A549 (cell line): Measurements from ENCODE around the gene TMEM132D. TPM values are rescaled to one million over a fixed set of nuclear protein-coding genes. Genes with fewer than 3 reads are reported as not detected.

Experiments
- ATAC-seq, 2 experiments: fragments of 200-7000 bp in 1 of 2; fragments of >200 bp in 1 of 2; cut with Nextera tagmentation in 1 of 2; cut with Tn5 transposase in 1 of 2; 3 replicates each; pipeline versions ENCODE4 v1.8.0 to v1.9.1; 2018 to 2020; ENCODE audit warnings: mild to moderate bottlenecking in 1 of 2, moderate library complexity in 1 of 2
- CTCF ChIA-PET: fragments of 300-600 bp; sonication (Branson Sonifier 250); formaldehyde crosslinking; extraction: SDS; loops from one replicate; lab custom pipeline; 2021; ENCODE audit warnings: antibody characterized with exemption, inconsistent platforms; lab: Yijun Ruan, JAX
- POLR2A ChIA-PET: fragments of 350-600 bp; formaldehyde crosslinking; extraction: SDS; loops from one replicate; lab custom pipeline; 2021; ENCODE audit warnings: antibody characterized with exemption, inconsistent platforms; lab: Yijun Ruan, JAX
- DNase-seq, 2 experiments: peaks; one replicate each; pipeline versions ENCODE4 v3.0.0 to v3.0.0-alpha.2; 2011 to 2016; ENCODE audit warnings: low read depth in 1 of 2, low spot score in 1 of 2
- FAIRE-seq: peaks from 2 replicates; lab custom pipeline; 2011; peaks lifted over from hg19 to GRCh38; lab: Jason Lieb, UNC
- H3K27ac ChIP-seq, 2 experiments: fragments of >200 bp; sonication (Bioruptor Twin); formaldehyde crosslinking; 3 replicates each; pipeline ENCODE4 v1.5.1; 2016 to 2017
- H3K4me1 ChIP-seq: fragments of >200 bp; sonication (Bioruptor Twin); formaldehyde crosslinking; 3 replicates; pipeline ENCODE4 v1.6.1; 2016
- H3K4me2 ChIP-seq: fragments of >200 bp; sonication (Bioruptor Twin); formaldehyde crosslinking; 3 replicates; pipeline ENCODE4 v1.6.1; 2016
- H3K4me3 ChIP-seq: fragments of >200 bp; sonication (Bioruptor Twin); formaldehyde crosslinking; 3 replicates; pipeline ENCODE4 v1.5.1; 2016
- H3K9me3 ChIP-seq: fragments of >200 bp; sonication (Bioruptor Twin); formaldehyde crosslinking; 3 replicates; pipeline ENCODE4 v1.6.1; 2016
- BHLHE40 ChIP-seq: IDR thresholded peaks from 2 replicates; pipeline ENCODE4 v1.6.1; 2012; ENCODE audit warnings: low read depth, low read length, inconsistent platforms
- CHD2 ChIP-seq: fragments of 150-350 bp; IDR thresholded peaks from 2 replicates; pipeline ENCODE4 v1.6.1; 2014; ENCODE audit warnings: low read length; ENCODE audit not compliant: partially characterized antibody
- CHD4 ChIP-seq: fragments of 200-600 bp; sonication (generic); IDR thresholded peaks from 2 replicates; pipeline ENCODE4 v1.6.1; 2016; ENCODE audit warnings: antibody characterized with exemption, mild to moderate bottlenecking, borderline replicate concordance
- EHMT2 ChIP-seq: fragments of 200-600 bp; sonication (generic); IDR thresholded peaks from 2 replicates; pipeline ENCODE4 v1.6.1; 2016; ENCODE audit warnings: antibody characterized with exemption, low read depth, mild to moderate bottlenecking, moderate library complexity
- GATA3 ChIP-seq: IDR thresholded peaks from 2 replicates; pipeline ENCODE4 v1.6.1; 2012; ENCODE audit warnings: borderline replicate concordance
- HEYL ChIP-seq: fragments of 250-450 bp; sonication (Bioruptor Pico); IDR thresholded peaks from 2 replicates; pipeline ENCODE4 v1.8.0; 2021; ENCODE audit warnings: mild to moderate bottlenecking, moderate library complexity
- HOXA7 ChIP-seq: fragments of 250-450 bp; sonication (Bioruptor Pico); IDR thresholded peaks from 2 replicates; pipeline ENCODE4 v1.5.0; 2020; ENCODE audit warnings: mild to moderate bottlenecking, moderate library complexity
- JUN ChIP-seq, 2 experiments: fragments of >200 bp; sonication (Bioruptor Twin); formaldehyde crosslinking; IDR thresholded peaks; 2 replicates in 1 of 2; 3 replicates in 1 of 2; pipeline ENCODE4 v1.6.1; 2016 to 2017
- NR3C1 ChIP-seq: fragments of >200 bp; sonication (Bioruptor Twin); formaldehyde crosslinking; IDR thresholded peaks from 3 replicates; pipeline ENCODE4 v1.6.1; 2017
- RCOR1 ChIP-seq: fragments of 150-350 bp; IDR thresholded peaks from 2 replicates; pipeline ENCODE4 v1.6.1; 2014; ENCODE audit warnings: antibody characterized with exemption, low read length, low read depth
- RFX5 ChIP-seq: fragments of 450-650 bp; IDR thresholded peaks from 2 replicates; pipeline ENCODE4 v1.7.1; 2014; ENCODE audit warnings: antibody characterized with exemption, mild to moderate bottlenecking, moderate library complexity
- RNF2 ChIP-seq: fragments of 200-600 bp; sonication (generic); IDR thresholded peaks from 2 replicates; pipeline ENCODE4 v1.6.1; 2016; ENCODE audit warnings: low read depth, mild to moderate bottlenecking, antibody characterized with exemption, moderate library complexity, borderline replicate concordance
- SREBF2 ChIP-seq: fragments of 450-650 bp; IDR thresholded peaks from 2 replicates; pipeline ENCODE4 v1.6.1; 2014; ENCODE audit warnings: mild to moderate bottlenecking, moderate library complexity
- TP53 ChIP-seq: fragments of 250-450 bp; sonication (Bioruptor Pico); IDR thresholded peaks from 2 replicates; pipeline ENCODE4 v1.5.0; 2021; ENCODE audit warnings: mild to moderate bottlenecking, moderate library complexity
- ZFP36 ChIP-seq: fragments of 450-650 bp; IDR thresholded peaks from 2 replicates; pipeline ENCODE4 v1.6.1; 2014; ENCODE audit warnings: borderline replicate concordance; ENCODE audit not compliant: partially characterized antibody
- ZNF302 ChIP-seq: fragments of 250-450 bp; sonication (Bioruptor Pico); IDR thresholded peaks from 2 replicates; pipeline ENCODE4 v1.9.0; 2021; ENCODE audit warnings: inconsistent platforms, mild to moderate bottlenecking, moderate library complexity
- WGBS: methylation state at CpG from one replicate; pipeline ENCODE4 v1.1.6; 2017; ENCODE audit errors: missing lambda C conversion rate; 5-methylcytosine and 5-hydroxymethylcytosine counted together
- polyA plus RNA-seq, 4 experiments: library from polyadenylated mRNA; depleted of rRNA in 3 of 4; stranded (reverse); fragments of >200 nt; fragmentation: RNase III in 1 of 4; extraction: RNeasy Plus Mini Kit Qiagen cat#74134 plus additional on column Dnase treatment in 1 of 4; gene quantifications; 2 replicates in 3 of 4; 3 replicates in 1 of 4; pipeline ENCODE4 v1.2.3, GENCODE V29; 2011 to 2017
- TF ChIP-seq, protein P1 (sequence below): fragments of >200 bp; sonication (Bioruptor Twin); formaldehyde crosslinking; IDR thresholded peaks from 3 replicates; pipeline ENCODE4 v1.5.1; 2016
- TF ChIP-seq, protein P2 (sequence below): fragments of 450-650 bp; IDR thresholded peaks from 2 replicates; pipeline ENCODE4 v1.6.1; 2014; ENCODE audit warnings: antibody characterized with exemption
- TF ChIP-seq, protein P3 (sequence below): fragments of 200-600 bp; sonication (generic); IDR thresholded peaks from 2 replicates; pipeline ENCODE4 v1.6.1; 2016; ENCODE audit warnings: antibody characterized with exemption, mild to moderate bottlenecking, moderate library complexity

The TMEM132D gene
- polyA plus RNA-seq, 2 of the 4 experiments (the other 2 are of a cell fraction): not detected

DNA sequence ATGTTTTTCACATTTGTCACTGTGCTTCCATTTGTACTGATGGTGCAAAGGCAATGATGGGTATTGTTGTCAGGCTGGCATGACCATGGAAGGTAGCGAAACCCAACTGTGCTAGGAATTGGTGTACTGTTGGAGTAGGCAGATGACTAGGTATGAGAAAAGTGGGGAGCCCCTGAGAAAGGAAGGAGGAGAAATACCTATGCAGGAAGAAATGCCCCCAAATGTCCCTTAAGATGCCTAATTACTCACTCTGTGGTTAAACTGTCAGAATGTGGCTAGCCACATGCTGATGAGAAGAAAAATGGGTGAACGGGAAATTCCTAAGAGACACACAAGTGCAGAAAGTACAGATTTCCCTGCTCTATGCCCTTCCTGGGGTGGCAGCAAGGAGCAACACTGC is 339.1 kb downstream of the TMEM132D start:
- ChIA-PET POLR2A (no interaction called here), CTCF (no interaction called here)
- Histone ChIP-seq H3K9me3 (no peaks in the 10 kb centered on the region), H3K4me2 (no peak overlapping the region), H3K4me3 (no peak overlapping the region), H3K27ac (no peak overlapping the region), H3K4me1 (no peaks in the 10 kb centered on the region)
- TF ChIP-seq, protein P1, sequence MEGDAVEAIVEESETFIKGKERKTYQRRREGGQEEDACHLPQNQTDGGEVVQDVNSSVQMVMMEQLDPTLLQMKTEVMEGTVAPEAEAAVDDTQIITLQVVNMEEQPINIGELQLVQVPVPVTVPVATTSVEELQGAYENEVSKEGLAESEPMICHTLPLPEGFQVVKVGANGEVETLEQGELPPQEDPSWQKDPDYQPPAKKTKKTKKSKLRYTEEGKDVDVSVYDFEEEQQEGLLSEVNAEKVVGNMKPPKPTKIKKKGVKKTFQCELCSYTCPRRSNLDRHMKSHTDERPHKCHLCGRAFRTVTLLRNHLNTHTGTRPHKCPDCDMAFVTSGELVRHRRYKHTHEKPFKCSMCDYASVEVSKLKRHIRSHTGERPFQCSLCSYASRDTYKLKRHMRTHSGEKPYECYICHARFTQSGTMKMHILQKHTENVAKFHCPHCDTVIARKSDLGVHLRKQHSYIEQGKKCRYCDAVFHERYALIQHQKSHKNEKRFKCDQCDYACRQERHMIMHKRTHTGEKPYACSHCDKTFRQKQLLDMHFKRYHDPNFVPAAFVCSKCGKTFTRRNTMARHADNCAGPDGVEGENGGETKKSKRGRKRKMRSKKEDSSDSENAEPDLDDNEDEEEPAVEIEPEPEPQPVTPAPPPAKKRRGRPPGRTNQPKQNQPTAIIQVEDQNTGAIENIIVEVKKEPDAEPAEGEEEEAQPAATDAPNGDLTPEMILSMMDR: no peak
- TF ChIP-seq GATA3 (no peak), TP53 (CRISPR knock-in tag) (no peak), EHMT2 (no peak), ZFP36 (no peak), CHD4 (no peak), SREBF2 (no peak), HOXA7 (CRISPR knock-in tag) (no peak)
- TF ChIP-seq, protein P2, sequence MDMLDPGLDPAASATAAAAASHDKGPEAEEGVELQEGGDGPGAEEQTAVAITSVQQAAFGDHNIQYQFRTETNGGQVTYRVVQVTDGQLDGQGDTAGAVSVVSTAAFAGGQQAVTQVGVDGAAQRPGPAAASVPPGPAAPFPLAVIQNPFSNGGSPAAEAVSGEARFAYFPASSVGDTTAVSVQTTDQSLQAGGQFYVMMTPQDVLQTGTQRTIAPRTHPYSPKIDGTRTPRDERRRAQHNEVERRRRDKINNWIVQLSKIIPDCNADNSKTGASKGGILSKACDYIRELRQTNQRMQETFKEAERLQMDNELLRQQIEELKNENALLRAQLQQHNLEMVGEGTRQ: no peak
- DNase-seq (no peak), FAIRE-seq (no peak), ATAC-seq (no peak)
- 0% methylated on average over 2 of the region's 2 CpGs for WGBS

DNA sequence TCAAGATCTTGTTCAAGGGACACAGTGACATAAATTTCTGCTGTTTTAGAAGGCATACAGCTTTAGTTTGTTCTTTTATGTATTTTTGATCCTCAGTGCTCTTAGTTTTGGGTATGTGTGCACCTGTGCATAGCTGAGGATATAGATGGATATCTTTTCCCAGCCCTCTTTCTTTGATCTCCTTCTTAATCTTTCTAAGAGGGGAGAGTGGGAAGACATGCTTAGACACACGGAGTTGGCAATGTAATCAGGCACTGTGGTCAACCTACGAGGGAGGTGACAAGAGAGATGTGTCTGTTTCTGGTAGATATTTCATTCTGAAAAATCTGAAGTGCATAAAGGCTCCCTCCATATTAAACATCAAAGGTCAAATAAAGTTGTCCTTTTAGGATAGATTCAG is 340.6 kb downstream of the TMEM132D start:
- ATAC-seq (no peak), FAIRE-seq (no peak), DNase-seq (no peak)
- POLR2A ChIA-PET: no interaction called here
- Histone ChIP-seq H3K9me3 (no peaks in the 10 kb centered on the region), H3K4me2 (no peak overlapping the region), H3K4me3 (no peak overlapping the region), H3K27ac (no peak overlapping the region), H3K4me1 (no peaks in the 10 kb centered on the region)
- CTCF ChIA-PET: no interaction called here
- 0% methylated on average over 2 of the region's 2 CpGs for WGBS
- TF ChIP-seq, protein P1: no peak
- no peak for TF ChIP-seq NR3C1
- TF ChIP-seq, protein P2: no peak
- no peak for TF ChIP-seq ZNF302 (CRISPR knock-in tag)
- no peak for TF ChIP-seq RNF2
- TF ChIP-seq BHLHE40: no peak
- no peak for TF ChIP-seq TP53 (CRISPR knock-in tag)
- TF ChIP-seq, protein P3, sequence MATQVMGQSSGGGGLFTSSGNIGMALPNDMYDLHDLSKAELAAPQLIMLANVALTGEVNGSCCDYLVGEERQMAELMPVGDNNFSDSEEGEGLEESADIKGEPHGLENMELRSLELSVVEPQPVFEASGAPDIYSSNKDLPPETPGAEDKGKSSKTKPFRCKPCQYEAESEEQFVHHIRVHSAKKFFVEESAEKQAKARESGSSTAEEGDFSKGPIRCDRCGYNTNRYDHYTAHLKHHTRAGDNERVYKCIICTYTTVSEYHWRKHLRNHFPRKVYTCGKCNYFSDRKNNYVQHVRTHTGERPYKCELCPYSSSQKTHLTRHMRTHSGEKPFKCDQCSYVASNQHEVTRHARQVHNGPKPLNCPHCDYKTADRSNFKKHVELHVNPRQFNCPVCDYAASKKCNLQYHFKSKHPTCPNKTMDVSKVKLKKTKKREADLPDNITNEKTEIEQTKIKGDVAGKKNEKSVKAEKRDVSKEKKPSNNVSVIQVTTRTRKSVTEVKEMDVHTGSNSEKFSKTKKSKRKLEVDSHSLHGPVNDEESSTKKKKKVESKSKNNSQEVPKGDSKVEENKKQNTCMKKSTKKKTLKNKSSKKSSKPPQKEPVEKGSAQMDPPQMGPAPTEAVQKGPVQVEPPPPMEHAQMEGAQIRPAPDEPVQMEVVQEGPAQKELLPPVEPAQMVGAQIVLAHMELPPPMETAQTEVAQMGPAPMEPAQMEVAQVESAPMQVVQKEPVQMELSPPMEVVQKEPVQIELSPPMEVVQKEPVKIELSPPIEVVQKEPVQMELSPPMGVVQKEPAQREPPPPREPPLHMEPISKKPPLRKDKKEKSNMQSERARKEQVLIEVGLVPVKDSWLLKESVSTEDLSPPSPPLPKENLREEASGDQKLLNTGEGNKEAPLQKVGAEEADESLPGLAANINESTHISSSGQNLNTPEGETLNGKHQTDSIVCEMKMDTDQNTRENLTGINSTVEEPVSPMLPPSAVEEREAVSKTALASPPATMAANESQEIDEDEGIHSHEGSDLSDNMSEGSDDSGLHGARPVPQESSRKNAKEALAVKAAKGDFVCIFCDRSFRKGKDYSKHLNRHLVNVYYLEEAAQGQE: no peak
- TF ChIP-seq RCOR1: no peak
- no peak for TF ChIP-seq JUN (IDR thresholded peaks at IDR 0.05)
- no peak for TF ChIP-seq CHD2
- TF ChIP-seq HEYL (CRISPR knock-in tag): no peak
- TF ChIP-seq GATA3: no peak
- no peak for TF ChIP-seq RFX5
